Transverse colon (tissue), 4 donors: ENCODE results near the gene OR6S1. TPM values are rescaled to one million over a fixed set of nuclear protein-coding genes. Genes with fewer than 3 reads are reported as not detected.
A peak's percentile ranks its signal among the peaks of the same experiment; 100 is the strongest.

Experiments
- DNase-seq: peaks from one replicate; pipeline ENCODE4 v3.0.0-alpha.2; 2019
- H3K27ac ChIP-seq, 4 donors: fragments of 200-600 bp; sonication (generic); 2 replicates each; pipeline ENCODE4 v1.5.1; 2016 to 2018; ENCODE audit warnings: inconsistent platforms in 4 of 4
- H3K27me3 ChIP-seq: fragments of 200-600 bp; sonication (generic); 2 replicates; pipeline ENCODE4 v1.5.1; 2017; ENCODE audit warnings: inconsistent platforms
- H3K36me3 ChIP-seq, 4 donors: fragments of 200-600 bp; sonication (generic); 2 replicates each; pipeline ENCODE4 v1.5.1; 2017 to 2019; ENCODE audit warnings: inconsistent platforms in 4 of 4
- H3K4me1 ChIP-seq, 4 donors: fragments of 200-600 bp; sonication (generic); 2 replicates each; pipeline ENCODE4 v1.5.1; 2017 to 2020; ENCODE audit warnings: inconsistent platforms in 4 of 4
- H3K4me3 ChIP-seq, 4 donors: fragments of 200-600 bp; sonication (generic); 1 replicate in 1 of 4; 2 replicates in 3 of 4; pipeline versions ENCODE4 v1.5.1 to v1.6.1; 2017 to 2019; ENCODE audit warnings: inconsistent platforms in 4 of 4
- H3K9me3 ChIP-seq, 2 donors: fragments of 200-600 bp; sonication (generic); 2 replicates each; pipeline ENCODE4 v1.5.1; 2017 to 2019; ENCODE audit warnings: inconsistent platforms in 2 of 2
- EP300 ChIP-seq: sonication (generic); formaldehyde crosslinking; IDR thresholded peaks from one replicate; pipeline ENCODE4 v1.6.1; 2017; ENCODE audit warnings: antibody characterized with exemption, low read depth
- POLR2A ChIP-seq: fragments of 450-650 bp; IDR thresholded peaks from one replicate; pipeline ENCODE4 v1.6.1; 2016; ENCODE audit warnings: antibody characterized with exemption, mild to moderate bottlenecking, moderate library complexity
- POLR2AphosphoS5 ChIP-seq, 3 donors: sonication (generic); formaldehyde crosslinking; IDR thresholded peaks; one replicate each; pipeline ENCODE4 v1.6.1; 2016; ENCODE audit warnings: antibody characterized with exemption in 3 of 3
- WGBS, 2 donors: methylation state at CpG; one replicate each; pipeline ENCODE4 v1.1.5; 2018; ENCODE audit warnings: low coverage in 1 of 2; 5-methylcytosine and 5-hydroxymethylcytosine counted together
- in situ Hi-C, 4 donors: fragments of 200-750 bp; cut with MboI; loops; one replicate each; pipeline versions ENCODE4 v1.15.0 to v1.15.1; 2017; ENCODE audit warnings: low sequenced_read_pairs in 3 of 4, low pct_ligation_motif_present in 1 of 4, low pct_unique_long_range_greater_than_20kb in 1 of 4
- intact Hi-C: fragments of 100-400 bp; cut with DNase I; formaldehyde crosslinking; loops from one replicate; pipeline ENCODE4 v1.15.1; 2023; ENCODE audit warnings: low total_unique reads
- total RNA-seq, 4 donors: library from RNA; depleted of rRNA; stranded (reverse); fragments of >200 nt; gene quantifications; one replicate each; pipeline ENCODE4 v1.1.0, GENCODE V29; 2016
- TF ChIP-seq, protein P1 (sequence below), 5 experiments: fragments of 200-600 bp in 3 of 5; fragments of 450-650 bp in 2 of 5; sonication (generic) in 3 of 5; IDR thresholded peaks; 1 replicate in 2 of 5; 2 replicates in 3 of 5; pipeline ENCODE4 v1.5.1; 2016 to 2017; ENCODE audit warnings: antibody characterized with exemption in 5 of 5, inconsistent platforms in 3 of 5, mild to moderate bottlenecking in 2 of 5, moderate library complexity in 1 of 5

Gene OR6S1
- total RNA-seq, 4 donors from 2014 or later: not detected

DNA sequence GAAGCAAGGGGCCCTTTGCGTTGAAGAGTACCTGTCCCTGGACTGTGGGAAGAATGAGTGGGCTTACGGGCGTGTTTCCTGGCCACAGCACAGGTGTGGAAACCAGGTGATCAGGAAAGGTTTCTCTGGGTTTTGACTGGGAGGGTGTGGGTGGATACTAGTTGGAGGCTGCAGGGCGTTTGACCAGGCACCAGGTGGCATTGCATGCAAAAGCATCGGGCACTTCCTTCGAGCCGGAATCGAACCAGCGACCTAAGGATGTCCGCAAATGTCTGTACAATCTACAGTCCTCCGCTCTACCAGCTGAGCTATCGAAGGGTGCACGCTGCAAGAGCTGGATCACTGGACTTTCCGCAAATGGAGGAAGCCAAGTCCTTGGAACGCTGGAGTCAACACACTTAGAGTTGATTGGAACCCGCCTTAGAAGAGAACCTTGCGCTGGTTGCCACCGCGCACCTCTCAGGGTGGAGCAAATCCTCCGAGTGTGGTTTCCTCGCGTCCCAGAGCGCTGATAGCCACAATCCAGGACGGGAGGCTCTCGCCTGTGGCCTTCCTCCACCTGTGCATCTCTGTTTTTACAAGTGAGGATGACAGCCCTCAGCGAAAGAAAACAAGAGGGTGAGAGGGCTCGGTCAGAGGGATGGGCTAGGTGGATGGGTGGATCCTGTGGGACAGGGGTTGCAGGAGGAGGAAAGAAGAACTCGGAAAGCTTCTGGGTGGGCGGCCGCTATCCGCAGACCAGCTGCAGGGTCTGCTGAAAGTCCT lies 21.7 kb upstream of the OR6S1 start:
- intact Hi-C loops: no loop called here
- H3K27me3 ChIP-seq: peaks cover 29% of the 10 kb centered on the region
- in situ Hi-C loops: no loop called here
- TF ChIP-seq, protein P1, sequence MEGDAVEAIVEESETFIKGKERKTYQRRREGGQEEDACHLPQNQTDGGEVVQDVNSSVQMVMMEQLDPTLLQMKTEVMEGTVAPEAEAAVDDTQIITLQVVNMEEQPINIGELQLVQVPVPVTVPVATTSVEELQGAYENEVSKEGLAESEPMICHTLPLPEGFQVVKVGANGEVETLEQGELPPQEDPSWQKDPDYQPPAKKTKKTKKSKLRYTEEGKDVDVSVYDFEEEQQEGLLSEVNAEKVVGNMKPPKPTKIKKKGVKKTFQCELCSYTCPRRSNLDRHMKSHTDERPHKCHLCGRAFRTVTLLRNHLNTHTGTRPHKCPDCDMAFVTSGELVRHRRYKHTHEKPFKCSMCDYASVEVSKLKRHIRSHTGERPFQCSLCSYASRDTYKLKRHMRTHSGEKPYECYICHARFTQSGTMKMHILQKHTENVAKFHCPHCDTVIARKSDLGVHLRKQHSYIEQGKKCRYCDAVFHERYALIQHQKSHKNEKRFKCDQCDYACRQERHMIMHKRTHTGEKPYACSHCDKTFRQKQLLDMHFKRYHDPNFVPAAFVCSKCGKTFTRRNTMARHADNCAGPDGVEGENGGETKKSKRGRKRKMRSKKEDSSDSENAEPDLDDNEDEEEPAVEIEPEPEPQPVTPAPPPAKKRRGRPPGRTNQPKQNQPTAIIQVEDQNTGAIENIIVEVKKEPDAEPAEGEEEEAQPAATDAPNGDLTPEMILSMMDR (IDR thresholded peaks at IDR 0.05): peak; percentile 54 to 83 (median 66)
- no peak for TF ChIP-seq POLR2AphosphoS5 (IDR thresholded peaks at IDR 0.05)
- H3K27ac ChIP-seq: no peak overlapping the region
- H3K9me3 ChIP-seq: no peaks in the 10 kb centered on the region
- peak; percentile 83 for DNase-seq
- H3K36me3 ChIP-seq: no peaks in the 10 kb centered on the region
- peaks cover 0 to 15% (median 7%) of the 10 kb centered on the region in 4 donors for H3K4me1 ChIP-seq
- WGBS, 2 donors: 0 to 26% methylated on average over 1 to 31 of the region's 31 CpGs
- H3K4me3 ChIP-seq: peak overlapping the region in 2 of 4 donors; percentile 6 to 34

DNA sequence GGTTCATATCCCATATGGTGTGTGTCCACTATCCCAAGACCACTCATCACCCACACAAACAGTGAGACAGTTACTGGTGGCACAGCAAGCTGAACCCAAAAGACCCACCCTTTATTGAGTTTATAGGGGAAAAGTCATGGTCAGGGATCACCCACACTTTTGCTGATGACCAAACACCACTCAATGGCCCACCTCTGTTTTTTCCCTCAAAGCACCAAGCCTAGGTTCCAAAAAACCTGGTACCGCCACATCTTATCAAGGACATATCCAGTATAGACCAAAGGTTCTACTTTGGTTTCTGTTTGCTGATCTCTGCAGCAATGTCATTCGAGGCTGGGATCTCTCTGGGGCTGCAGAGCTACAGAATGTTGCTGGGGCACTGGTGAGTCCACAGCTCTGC lies 19.7 kb upstream of the OR6S1 start:
- Histone ChIP-seq H3K27ac (no peak overlapping the region), H3K36me3 (no peaks in the 10 kb centered on the region), H3K27me3 (peaks cover 49% of the 10 kb centered on the region), H3K4me3 (no peak overlapping the region), H3K4me1 (peaks cover 0 to 15% (median 7%) of the 10 kb centered on the region in 4 donors), H3K9me3 (no peaks in the 10 kb centered on the region)
- in situ Hi-C loops (no loop called here), intact Hi-C loops (no loop called here)
- TF ChIP-seq POLR2AphosphoS5 (IDR thresholded peaks at IDR 0.05): no peak
- TF ChIP-seq EP300: no peak
- TF ChIP-seq, protein P1 (IDR thresholded peaks at IDR 0.05): no peak
- TF ChIP-seq POLR2A: no peak
- DNase-seq: no peak
- WGBS, 2 donors: 64 to 100% methylated on average over 1 to 2 of the region's 2 CpGs

DNA sequence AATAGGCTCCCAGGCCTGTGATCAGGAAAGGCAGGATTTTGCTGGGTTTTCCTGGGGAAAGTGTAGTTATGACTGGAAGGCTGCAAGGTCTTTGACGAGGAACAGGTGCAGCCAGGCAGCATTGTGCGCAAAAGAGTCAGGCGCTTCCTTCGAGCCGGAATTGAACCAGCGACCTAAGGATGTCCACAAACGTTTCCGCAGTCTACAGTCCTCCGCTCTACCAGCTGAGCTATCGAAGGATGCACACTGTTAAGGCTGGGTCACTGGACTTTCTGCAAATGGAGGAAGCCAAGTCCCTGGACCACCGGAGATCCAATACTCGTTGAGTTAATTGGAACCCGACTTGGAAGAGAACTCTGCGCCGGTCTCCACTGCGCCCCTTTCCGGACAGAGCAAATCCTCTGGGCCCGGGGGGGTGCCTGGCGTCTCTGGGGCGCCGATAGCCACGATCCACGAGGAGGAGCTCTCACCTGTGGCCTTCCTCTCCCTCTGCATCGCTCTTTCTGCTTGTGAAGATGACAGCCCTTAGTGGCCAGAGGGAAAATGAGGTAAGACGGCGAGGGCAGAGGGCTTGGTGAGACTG lies 18.4 kb upstream of the OR6S1 start:
- intact Hi-C loops (no loop called here), in situ Hi-C loops (no loop called here)
- no peak for DNase-seq
- TF ChIP-seq POLR2A (no peak), POLR2AphosphoS5 (IDR thresholded peaks at IDR 0.05) (no peak), EP300 (no peak)
- TF ChIP-seq, protein P1 (IDR thresholded peaks at IDR 0.05): no peak
- Histone ChIP-seq H3K36me3 (no peaks in the 10 kb centered on the region), H3K27ac (no peak overlapping the region), H3K4me3 (no peak overlapping the region), H3K27me3 (peaks cover 57% of the 10 kb centered on the region), H3K9me3 (no peaks in the 10 kb centered on the region), H3K4me1 (peaks cover 0 to 12% (median 7%) of the 10 kb centered on the region in 4 donors)
- 78 to 87% methylated on average over 3 to 26 of the region's 26 CpGs for WGBS, 2 donors

DNA sequence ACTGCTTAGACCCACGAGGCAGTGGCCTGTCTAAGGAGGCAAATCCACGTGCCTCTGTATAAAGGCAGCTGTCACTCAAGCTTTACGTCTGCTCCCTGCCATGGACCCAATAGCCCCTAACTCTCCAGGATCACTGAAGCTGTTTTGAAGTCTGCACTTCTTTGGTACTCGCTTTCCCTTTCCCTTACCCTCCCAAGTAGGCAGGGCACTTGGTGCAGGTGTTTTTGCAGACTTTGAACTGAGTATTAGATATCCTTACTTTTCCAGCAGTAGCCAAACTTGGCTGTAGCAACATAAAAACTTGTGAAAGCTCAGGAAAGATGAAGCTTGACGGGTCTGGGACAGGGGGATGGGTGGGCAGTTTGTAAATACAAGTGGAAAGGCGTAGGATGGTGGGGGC lies 17.8 kb upstream of the OR6S1 start:
- Histone ChIP-seq H3K4me1 (peaks cover 0 to 11% (median 7%) of the 10 kb centered on the region in 4 donors), H3K27me3 (peaks cover 57% of the 10 kb centered on the region), H3K36me3 (no peaks in the 10 kb centered on the region), H3K4me3 (no peak overlapping the region), H3K9me3 (no peaks in the 10 kb centered on the region), H3K27ac (no peak overlapping the region)
- no peak for TF ChIP-seq POLR2A
- TF ChIP-seq POLR2AphosphoS5 (IDR thresholded peaks at IDR 0.05): no peak
- TF ChIP-seq EP300: no peak
- TF ChIP-seq, protein P1 (IDR thresholded peaks at IDR 0.05): no peak
- intact Hi-C loops (no loop called here), in situ Hi-C loops (no loop called here)
- DNase-seq: no peak
- 43 to 56% methylated on average over 1 to 6 of the region's 6 CpGs for WGBS, 2 donors
